HG03108 (cell line): ENCODE results near the gene ECT2.
"Not testable (repeated sequence)": the region's sequence is repeated elsewhere in the genome, so short reads cannot be mapped to it uniquely, and the experiment has no call there.

ENCODE experiments used
- ATAC-seq: cut with Tn5 transposase; IDR thresholded peaks from one replicate; pipeline ENCODE4 v1.9.1; 2021; ENCODE audit warnings: moderate library complexity; ENCODE audit not compliant: unreplicated experiment

The ECT2 gene

DNA sequence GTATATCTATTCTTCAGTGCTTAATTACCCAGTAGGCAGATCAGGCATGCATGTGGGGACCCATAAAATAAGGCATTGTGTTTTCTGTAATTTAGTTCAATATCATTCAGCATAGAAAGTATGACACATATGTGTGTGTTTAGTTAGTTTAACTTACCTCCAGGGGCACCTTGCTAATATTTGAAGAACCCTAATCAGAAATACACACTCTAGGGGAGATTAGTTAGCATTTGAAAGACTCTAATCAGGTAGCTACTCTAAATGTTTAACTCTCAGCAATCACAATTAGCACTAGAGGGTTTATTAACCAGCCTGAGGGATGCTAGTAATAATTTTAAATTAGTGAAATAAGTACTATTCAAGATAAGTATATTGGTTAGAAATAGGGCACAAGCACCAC is 104.5 kb downstream of the ECT2 start:
- ATAC-seq = no peak

DNA sequence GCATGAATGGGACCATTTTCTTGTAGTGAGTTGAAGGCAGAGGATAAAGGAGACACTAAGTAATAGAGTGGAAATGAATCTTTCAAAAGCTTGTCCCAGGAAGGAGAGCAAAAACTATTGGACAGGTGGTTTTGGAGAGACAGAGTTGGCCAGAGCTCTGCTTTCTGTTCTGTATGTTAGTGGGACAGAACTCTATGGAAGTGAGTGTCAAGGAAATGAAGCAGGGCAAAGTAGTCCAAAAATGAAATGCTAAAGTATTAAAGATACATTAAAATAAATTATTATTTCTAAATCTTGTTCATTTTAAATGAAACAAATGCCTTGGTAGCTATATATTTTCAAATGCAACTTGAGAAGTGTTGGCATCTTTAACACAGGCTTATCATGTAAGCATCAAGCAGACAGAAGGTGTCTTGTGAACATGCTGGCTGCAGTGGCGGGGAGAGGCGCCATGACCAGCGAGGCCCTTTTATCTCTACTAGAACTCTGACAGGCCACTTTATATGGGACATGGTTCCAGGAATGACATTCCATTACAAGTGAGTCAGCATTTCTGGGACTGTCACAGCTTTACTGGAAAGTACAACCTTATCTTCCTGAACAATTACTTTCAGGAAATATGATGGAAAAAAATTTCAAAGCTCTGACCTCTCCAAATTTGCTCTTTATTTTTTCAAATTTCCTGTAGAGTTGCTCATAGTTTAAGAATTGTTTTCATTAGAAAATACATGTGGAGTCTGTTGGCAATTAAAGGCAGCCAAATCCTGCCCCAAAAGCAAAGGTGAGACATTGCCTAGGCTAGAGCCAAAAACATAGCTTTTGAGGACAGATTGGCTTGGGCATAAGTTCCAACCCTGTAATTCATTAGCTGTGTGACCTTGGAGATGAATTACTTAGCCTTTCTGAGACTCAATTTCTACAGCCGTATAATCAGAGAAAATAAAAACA is 106.5 kb downstream of the ECT2 start:
- no peak for ATAC-seq

DNA sequence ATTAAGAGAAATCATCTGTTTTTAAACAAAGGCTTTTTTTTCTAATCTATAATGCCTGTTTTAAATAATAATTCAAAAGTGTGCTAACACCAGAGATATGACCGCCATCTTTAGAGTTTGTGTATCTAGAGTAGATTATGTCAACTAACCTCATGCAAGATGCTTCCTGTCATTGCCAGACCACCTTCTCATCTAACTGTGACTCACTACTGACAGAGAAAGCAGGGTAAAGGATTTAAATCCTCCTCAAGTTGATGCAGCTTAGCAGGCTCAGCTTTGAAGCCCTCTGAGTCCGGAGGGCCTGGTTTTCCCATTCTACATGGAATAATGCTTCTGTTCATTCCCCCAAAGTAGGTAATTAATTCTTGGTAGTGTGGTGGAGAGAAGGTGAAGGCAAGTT is 108.5 kb downstream of the ECT2 start:
- ATAC-seq = no peak

DNA sequence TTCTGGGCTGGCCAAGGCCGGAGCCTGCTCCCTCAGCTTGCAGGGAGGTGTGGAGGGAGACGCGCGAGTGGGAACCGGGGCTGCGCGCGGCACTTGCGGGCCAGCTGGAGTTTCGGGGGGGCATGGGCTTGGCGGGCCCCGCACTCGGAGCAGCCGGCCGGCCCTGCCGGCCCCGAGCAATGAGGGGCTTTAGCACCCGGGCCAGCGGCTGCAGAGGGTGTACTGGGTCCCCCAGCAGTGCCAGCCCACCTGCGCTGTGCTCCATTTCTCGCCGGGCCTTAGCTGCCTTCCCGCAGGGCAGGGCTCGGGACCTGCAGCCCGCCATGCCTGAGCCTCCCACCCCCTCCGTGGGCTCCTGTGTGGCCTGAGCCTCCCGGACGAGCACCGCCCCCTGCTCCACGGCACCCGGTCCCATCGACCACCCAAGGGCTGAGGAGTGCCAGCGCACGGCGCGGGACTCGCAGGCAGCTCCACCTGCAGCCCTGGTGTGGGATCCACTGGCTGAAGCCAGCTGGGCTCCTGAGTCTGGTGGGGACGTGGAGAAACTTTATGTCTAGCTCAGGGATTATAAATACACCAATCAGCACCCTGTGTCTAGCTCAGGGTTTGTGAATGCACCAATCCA is 116.3 kb downstream of the ECT2 start:
- not testable (repeated sequence) for ATAC-seq

DNA sequence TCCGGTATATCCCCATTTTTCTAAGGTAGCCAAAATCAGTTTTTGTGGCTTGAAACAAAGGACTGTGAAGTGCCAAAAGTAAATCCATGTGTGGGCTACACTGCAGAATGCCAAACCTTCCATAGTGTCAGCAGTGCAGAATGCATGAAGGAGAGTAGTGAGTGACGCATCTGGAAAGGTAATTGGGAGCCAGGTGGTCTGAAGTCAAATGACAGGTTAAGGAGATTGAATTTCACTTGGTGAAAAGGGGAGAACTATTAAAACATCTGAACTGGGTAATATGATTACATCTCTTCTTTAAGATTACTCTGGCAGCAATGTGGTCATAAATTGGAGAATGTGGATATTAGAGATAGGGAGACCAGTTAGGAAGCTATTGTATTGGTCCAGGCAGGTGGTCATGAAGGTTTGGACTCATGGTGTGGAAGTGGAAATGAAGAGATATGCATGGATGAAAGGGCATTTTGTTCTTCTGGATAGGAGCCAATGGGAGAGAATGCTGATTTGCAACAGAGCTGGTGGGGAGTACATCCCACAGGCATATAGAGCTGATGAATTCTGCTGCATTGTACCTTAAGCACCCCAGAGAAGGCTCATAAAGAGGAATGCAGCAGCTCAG is 118.2 kb downstream of the ECT2 start:
- ATAC-seq = no peak

DNA sequence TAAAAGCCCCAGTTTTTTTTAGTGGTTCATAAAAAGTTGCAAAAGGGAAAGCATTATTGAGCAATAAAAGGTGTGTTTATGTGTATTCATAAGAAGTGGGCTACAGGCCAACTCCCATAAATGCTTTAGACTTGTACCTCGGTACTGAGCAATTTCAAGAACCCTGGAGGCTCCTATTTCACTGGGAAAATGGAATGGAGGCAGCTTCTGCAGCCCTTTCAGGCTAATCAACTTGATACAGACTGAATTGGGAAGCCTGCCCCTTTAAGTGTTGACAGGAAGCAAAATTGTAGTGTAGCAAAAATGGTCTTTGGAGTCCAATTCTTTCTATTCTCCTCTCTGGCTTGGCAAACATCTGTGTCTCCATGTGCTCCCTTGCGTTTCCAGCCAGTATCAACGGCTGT is 118.8 kb downstream of the ECT2 start:
- ATAC-seq = no peak

DNA sequence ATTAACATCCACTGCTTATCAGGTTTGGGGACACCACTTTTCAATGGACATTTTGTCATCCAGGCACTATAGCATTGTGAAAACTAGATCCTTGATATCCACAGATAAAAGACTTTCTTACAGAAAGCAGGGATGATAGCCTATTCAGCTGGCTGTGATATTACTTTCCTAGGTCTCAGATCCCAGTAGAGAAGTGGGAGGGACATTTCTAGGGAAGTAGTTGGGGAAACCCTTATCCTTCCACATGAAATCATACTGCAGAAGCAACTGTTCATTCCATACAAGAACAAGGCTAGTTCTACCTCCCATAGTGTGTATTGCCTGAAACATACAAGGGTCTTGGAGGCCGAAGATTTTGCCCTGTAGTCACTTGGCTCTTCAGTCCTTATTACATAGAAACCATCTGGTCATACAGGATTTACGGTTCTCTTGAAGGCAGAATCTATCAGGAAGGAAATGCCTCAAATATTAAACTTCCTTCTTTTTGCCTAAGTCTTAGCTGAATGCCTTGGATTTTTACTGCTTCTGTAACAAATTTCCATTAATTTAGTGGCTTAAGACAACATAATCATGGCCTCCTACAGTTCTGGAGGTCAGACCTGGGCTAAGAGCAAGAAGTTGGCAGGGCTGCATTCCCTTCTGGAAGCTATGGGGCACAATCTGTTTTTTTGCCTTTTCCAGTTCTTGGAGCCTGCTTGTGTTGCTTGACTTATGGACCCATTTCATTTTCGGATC is 119.4 kb downstream of the ECT2 start:
- no peak for ATAC-seq
